Psoas muscle (tissue), 8 donors: ENCODE results near the gene PACC1. TPM values are rescaled to one million over a fixed set of nuclear protein-coding genes. Genes with fewer than 3 reads are reported as not detected.
A peak's percentile ranks its signal among the peaks of the same experiment; 100 is the strongest.

Source experiments
- ATAC-seq, 4 donors: fragments of 200-7000 bp; cut with Tn5 transposase; one replicate each; pipeline ENCODE4 v1.9.1; 2020; ENCODE audit warnings: moderate library complexity in 3 of 4, mild to moderate bottlenecking in 2 of 4
- DNase-seq, 2 donors: peaks; one replicate each; pipeline ENCODE4 v3.0.0-alpha.2; 2020
- H3K27ac ChIP-seq: fragments of 200-600 bp; one replicate; pipeline ENCODE4 v1.8.0; 2022
- H3K27me3 ChIP-seq, 3 donors: fragments of 200-600 bp in 1 of 3; one replicate each; pipeline versions ENCODE4 v1.6.1 to v1.8.0; 2013 to 2022; ENCODE audit warnings: low read length in 2 of 3, mild to moderate bottlenecking in 2 of 3, moderate library complexity in 1 of 3; ENCODE audit not compliant: insufficient read depth in 3 of 3
- H3K36me3 ChIP-seq, 2 donors: fragments of 200-600 bp in 1 of 2; one replicate each; pipeline versions ENCODE4 v1.6.1 to v1.8.0; 2013 to 2022; ENCODE audit warnings: low read depth in 1 of 2, mild to moderate bottlenecking in 1 of 2, moderate library complexity in 1 of 2; ENCODE audit not compliant: insufficient read depth in 1 of 2
- H3K4me1 ChIP-seq: fragments of 200-600 bp; one replicate; pipeline ENCODE4 v1.8.0; 2022
- H3K4me3 ChIP-seq: fragments of 200-600 bp; one replicate; pipeline ENCODE4 v1.8.0; 2022; ENCODE audit warnings: mild to moderate bottlenecking
- H3K9me3 ChIP-seq: fragments of 200-600 bp; one replicate; pipeline ENCODE4 v1.8.0; 2022
- CTCF ChIP-seq: fragments of 200-600 bp; IDR thresholded peaks from one replicate; pipeline ENCODE4 v1.8.0; 2022; ENCODE audit warnings: antibody characterized with exemption
- WGBS, 3 donors: extraction: QIAGEN DNeasy Blood & Tissue Kit; methylation state at CpG; one replicate each; pipeline versions ENCODE4 v1.1.6 to v1.1.7; 2013; 5-methylcytosine and 5-hydroxymethylcytosine counted together
- intact Hi-C, 2 donors: fragments of 100-400 bp; cut with DNase I; formaldehyde crosslinking; loops; one replicate each; pipeline versions ENCODE4 v1.11.0 to v1.14.2; 2022
- polyA plus RNA-seq, 3 donors: library from polyadenylated mRNA; stranded (reverse); fragments of 200-250 nt; gene quantifications; one replicate each; pipeline ENCODE4 v1.2.3, GENCODE V29; 2013
- total RNA-seq, 4 donors: library from RNA; stranded (reverse); fragmentation: NEBNext Ultra II Directional in 2 of 4; extraction: Animal tissue kit (Norgen Biotek cat#: 25700) in 2 of 4; gene quantifications; one replicate each; pipeline versions ENCODE4 v1.2.1 to v1.2.4, GENCODE V29; 2021 to 2023
- donor health status: healthy with polysubstance abuse.
- donor health status: DM: no; HTN: no; CAD: no; lungs with moderate emphysema.
- donor health status: Bipolar disorder and iron deficiency.
- donor health status: healthy.
- donor health status: DM: yes; HTN: yes; CAD: no.
- donor health status: DM: no; HTN: no; CAD: no.
- donor health status: DM: no; HTN: no; CAD: no.
- donor health status: DM: yes; HTN: yes; CAD: no.

PACC1 gene
- total and polyA plus RNA-seq, 7 donors = 1.1 to 5.6 (median 2.3) TPM

DNA sequence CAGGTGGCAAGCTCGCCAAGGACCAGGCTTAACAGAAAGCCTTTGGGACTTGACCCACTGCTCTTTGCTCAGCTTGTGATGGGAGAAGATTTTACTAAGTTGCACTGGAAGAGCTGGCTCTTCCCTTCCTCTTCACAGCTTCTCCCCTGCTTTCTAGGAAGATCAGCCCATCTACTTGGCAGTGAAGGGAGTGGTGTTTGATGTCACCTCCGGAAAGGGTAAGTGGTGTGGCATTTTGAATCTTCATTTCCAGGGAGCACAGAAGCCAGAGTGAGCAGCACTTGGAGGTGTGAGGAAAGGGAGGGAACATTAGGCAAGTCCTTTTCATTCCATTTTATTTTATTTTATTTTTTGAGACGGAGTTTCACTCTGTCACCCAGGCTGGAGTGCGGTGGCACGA lies 27.7 kb upstream of the PACC1 start:
- DNase-seq (no peak), ATAC-seq (peak in 2 of 4 donors; percentile 61 to 63)
- H3K27ac ChIP-seq = no peak overlapping the region
- TF ChIP-seq CTCF = no peak
- H3K4me1 ChIP-seq = peaks cover 18% of the 10 kb centered on the region
- intact Hi-C loops = no loop called here
- WGBS, 3 donors = 70 to 83% (median 71%) methylated on average over 5 of the region's 5 CpGs
- no peaks in the 10 kb centered on the region for H3K27me3 ChIP-seq
- no peak overlapping the region for H3K4me3 ChIP-seq
- peaks cover 0 to 22% of the 10 kb centered on the region in 2 donors for H3K36me3 ChIP-seq
- no peaks in the 10 kb centered on the region for H3K9me3 ChIP-seq

- H3K27me3 ChIP-seq = no peaks in the 10 kb centered on the region
- H3K4me1 ChIP-seq = peaks cover 18% of the 10 kb centered on the region
- no peak overlapping the region for H3K27ac ChIP-seq
- no peak for TF ChIP-seq CTCF
- no peak overlapping the region for H3K4me3 ChIP-seq
- intact Hi-C loops = no loop called here
- no peak for DNase-seq
- 53 to 61% (median 58%) methylated on average over 9 of the region's 9 CpGs for WGBS, 3 donors
- ATAC-seq = peak in 2 of 4 donors; percentile 50 to 53
- no peaks in the 10 kb centered on the region for H3K9me3 ChIP-seq
- peaks cover 0 to 12% of the 10 kb centered on the region in 2 donors for H3K36me3 ChIP-seq
These were observed 25.7 kb upstream of the PACC1 start for GRCh38 chr1:212440419-212440818.

DNA sequence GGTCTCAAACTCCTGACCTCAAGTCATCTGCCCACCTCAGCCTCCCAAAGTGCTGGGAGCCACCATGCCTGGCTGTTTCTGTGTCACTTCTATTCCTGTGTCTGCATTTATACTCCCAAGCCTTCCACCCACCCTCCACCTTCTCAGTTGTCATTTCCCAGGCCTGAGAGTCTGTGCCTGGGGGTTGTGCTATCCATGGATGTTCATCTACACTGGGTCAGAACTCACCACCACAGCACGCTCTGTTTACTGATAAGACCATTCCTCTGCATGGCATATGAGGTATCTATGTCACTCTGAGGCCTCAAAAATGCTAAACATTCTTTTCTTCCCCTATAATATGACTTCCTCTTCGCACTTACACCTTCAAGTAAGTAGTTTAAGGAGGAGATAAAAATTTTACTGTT lies 24.1 kb upstream of the PACC1 start:
- H3K27me3 ChIP-seq = no peaks in the 10 kb centered on the region
- ATAC-seq (no peak), DNase-seq (no peak)
- no peak overlapping the region for H3K27ac ChIP-seq
- WGBS, 3 donors = 93 to 100% (median 98%) methylated on average over 2 of the region's 2 CpGs
- H3K36me3 ChIP-seq = no peaks in the 10 kb centered on the region
- TF ChIP-seq CTCF = no peak
- no peak overlapping the region for H3K4me3 ChIP-seq
- H3K4me1 ChIP-seq = peaks cover 24% of the 10 kb centered on the region
- intact Hi-C loops = loop anchor here in 1 of 2 donors (10.0 kb wide), 1 partner anchor 404 kb away; the partner anchor contains the start of genes DTL and INTS7
- H3K9me3 ChIP-seq = no peaks in the 10 kb centered on the region

DNA sequence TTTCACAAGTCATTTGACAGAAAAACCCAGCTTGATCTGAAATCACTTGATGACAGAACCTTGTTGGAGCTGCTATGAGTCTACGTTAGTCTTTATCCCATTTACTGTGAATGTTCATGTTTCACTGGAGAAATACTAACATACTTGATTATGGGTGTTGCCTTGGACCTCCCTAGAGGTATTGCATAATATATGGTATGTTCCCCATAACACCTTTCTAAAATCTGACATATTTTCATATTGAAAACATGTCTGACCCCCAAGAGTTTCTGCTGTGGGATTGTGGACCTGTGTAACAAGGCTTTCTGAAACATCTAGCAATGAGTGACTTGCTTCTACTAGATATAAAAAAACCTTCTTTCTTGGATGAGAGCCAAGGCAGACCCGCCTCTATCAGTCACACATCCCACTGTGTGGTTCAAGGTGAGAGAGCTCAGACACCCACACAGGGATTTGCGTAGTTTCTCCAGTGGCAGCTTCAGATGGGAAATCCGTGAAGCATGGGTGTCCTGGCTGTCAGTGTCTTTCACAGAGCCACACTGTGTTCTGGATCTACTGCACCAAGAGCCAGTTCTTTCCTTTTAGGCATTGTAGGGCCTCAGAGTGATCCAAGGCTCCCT lies 22.6 kb upstream of the PACC1 start:
- Histone ChIP-seq H3K27me3 (no peaks in the 10 kb centered on the region), H3K36me3 (no peaks in the 10 kb centered on the region), H3K4me1 (peaks cover 26% of the 10 kb centered on the region), H3K27ac (no peak overlapping the region), H3K4me3 (no peak overlapping the region), H3K9me3 (no peaks in the 10 kb centered on the region)
- intact Hi-C loops = loop anchor here in 1 of 2 donors (10.0 kb wide), 1 partner anchor 402 kb away; the partner anchor contains the start of genes DTL and INTS7
- TF ChIP-seq CTCF = no peak
- 87 to 93% (median 91%) methylated on average over 4 of the region's 4 CpGs for WGBS, 3 donors
- no peak for ATAC-seq
- no peak for DNase-seq

- no peaks in the 10 kb centered on the region for H3K9me3 ChIP-seq
- 97 to 100% (median 98%) methylated on average over 4 of the region's 4 CpGs for WGBS, 3 donors
- H3K4me1 ChIP-seq = peaks cover 11% of the 10 kb centered on the region
- intact Hi-C loops = loop anchor here in 1 of 2 donors (10.0 kb wide), 1 partner anchor 400 kb away; the partner anchor contains the start of genes DTL and INTS7
- H3K4me3 ChIP-seq = no peak overlapping the region
- TF ChIP-seq CTCF = no peak
- no peaks in the 10 kb centered on the region for H3K36me3 ChIP-seq
- no peak for ATAC-seq
- no peaks in the 10 kb centered on the region for H3K27me3 ChIP-seq
- DNase-seq = no peak
- H3K27ac ChIP-seq = no peak overlapping the region
These were observed 20.3 kb upstream of the PACC1 start for GRCh38 chr1:212434992-212435391.
